Activated CD4-positive, alpha-beta T cell treated with anti-CD3 and anti-CD28 coated beads, Interleukin-2, amount 50 U/mL, for 48 hours (primary cell): ENCODE data around the gene CACNA2D2.

Experiments
- DNase-seq, 2 experiments: peaks; one replicate each; pipeline ENCODE4 v3.0.0-alpha.2; 2020

The CACNA2D2 gene

DNA sequence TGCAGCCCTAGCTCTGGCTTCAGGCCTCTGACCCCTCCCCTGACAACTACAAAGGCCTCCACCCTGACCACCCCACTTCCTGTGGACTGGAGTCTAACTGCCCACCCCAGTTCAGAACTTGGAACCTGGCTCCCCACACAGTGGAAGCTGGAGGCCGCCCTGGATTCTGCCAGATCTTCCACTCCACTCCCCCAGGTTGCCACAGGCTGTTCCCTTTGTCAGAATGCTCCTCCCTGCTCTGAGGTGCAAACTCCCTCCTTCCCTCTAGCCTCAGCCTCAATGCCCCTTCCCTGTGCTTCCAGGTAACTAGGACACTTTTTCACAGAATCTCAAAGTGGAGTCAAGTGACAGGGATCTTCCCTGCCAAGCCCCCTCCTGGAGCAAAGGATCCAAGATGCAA, 81.3 kb downstream of the CACNA2D2 start:
- no peak for DNase-seq

DNA sequence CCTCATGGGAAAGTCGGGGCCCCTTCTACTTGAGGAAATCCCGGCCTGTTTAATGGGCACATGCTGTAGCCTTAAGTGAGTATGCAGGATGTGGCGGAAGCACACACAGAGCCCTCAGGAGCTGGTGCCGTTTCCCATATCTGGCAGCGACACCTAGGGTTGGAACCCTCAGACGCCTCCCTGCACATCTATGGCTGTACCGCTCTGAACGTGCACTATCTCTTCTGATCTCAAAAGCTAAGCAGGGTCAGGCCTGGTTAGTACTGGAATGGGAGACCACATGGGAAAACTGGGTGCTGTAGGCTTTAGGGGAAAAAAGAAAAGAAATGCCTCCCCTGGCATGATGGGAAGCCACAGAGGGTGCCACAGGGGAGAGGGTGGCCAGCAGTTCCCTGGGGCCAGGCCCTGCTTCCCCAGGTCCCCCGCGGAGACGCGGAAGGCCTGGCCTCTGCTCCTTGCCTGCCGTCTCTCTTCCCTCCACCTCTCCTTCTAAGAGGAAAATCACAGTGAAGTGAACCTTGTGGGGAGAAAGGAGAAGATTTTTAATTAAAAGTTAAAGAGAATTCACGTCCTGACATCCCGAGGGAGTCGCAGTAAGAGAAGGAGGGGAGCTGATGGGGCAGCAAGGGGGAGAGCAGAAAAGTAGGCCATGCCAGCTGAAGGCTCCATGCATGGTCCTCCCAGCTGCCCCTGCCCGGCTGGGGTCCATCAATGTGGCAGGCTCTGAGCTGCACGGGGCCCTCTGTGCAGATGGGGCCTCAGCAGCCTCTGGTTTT, 83.7 kb downstream of the CACNA2D2 start:
- DNase-seq = no peak

DNA sequence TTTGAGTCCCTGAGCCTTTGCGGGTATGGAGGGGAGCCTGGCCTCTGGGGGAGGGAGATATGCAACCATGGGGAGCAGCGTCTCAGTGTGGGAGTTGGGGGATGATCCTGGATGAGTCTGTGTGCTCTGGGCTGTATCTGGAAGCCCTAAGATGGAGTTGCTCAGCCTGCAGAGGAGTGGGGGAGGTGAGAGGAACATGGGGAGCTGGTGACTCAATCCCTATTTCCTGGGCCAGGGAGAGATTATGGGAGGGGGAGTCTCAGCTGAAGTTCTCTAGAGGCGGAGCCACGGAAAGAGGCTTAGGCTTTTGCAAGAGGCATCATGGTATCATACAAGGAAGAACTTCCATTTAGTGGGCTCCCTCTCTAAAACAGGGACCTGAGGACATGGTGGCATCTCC, 84.6 kb downstream of the CACNA2D2 start:
- DNase-seq = no peak

DNA sequence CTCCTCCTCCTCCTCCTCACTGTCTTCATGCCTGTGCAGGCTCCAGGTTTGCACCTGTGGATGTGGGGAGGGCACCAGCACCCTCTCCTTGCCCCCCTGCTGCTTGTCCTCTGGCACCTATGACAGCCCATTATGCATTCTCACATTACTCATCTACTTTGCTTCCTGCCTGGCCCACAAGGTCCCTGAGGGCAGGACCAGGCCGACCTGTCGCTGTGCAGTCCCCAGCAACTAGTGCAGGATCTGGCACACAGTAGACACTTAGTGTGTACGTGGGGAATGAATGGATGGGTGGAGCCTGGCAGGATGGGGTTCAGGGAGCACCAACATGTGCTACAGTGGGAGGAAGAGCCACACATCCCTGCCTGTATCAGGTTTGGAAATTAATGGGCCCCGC, 85.8 kb downstream of the CACNA2D2 start:
- no peak for DNase-seq

DNA sequence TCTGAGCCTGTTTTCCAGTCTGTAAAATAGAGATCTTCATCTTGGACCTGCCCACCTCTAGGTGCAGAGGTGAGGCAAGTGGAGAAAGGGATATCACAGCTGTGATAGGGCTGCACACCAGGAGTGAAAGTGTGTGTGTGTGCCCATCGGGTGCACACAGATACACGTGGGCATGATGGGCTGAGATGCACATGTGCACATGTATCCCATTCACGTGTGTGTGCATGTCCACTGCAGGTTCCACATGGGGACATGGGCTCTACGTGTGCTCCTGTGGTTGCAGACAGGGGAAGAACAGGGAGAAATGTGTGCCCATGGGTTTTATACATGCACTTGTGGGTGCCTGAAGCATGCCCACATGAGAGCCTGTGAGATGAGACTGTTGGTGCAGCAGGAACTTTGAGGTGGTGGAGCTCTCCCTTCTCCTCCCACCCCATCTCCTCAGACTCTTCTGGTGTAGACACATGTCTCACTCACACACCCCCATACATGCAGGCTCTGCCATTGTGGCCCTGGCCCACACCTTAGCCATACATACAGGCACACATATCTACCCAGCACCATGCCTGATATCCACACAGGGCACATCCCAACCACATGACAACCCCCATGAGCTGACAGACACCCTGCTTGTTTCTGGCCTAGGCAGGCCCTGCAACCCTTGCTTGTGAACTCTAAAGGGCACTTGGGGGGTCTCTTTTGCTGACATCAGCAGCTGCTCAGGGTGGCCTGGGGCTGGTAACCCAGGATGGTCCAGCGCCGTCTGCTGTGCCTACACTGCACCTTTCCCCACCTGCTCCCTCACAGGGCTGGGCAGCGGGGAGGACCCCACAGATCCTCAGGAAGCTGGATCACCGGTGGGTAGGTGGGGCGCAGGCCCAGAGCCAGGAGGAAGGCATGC, 86.4 kb downstream of the CACNA2D2 start:
- DNase-seq = no peak

DNA sequence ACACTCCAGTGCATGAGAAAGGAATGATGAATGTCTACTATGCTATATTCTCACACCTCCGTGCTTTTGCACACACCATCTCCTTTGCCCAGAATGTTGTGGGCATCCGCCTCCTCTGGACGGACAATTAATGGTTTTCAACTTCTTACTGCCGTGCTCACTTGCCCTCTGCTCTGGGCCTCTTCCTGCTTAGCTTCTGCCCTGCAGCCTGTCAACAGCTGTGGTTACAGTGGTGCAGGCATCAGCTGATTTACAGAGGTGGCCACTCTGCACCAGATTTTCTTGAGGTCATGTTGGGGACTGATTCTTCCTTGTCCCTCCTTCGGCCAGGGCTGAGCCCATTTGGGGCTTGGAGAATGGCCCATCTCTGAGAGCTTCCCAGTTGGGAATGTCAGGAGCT, 87.6 kb downstream of the CACNA2D2 start:
- DNase-seq = no peak

DNA sequence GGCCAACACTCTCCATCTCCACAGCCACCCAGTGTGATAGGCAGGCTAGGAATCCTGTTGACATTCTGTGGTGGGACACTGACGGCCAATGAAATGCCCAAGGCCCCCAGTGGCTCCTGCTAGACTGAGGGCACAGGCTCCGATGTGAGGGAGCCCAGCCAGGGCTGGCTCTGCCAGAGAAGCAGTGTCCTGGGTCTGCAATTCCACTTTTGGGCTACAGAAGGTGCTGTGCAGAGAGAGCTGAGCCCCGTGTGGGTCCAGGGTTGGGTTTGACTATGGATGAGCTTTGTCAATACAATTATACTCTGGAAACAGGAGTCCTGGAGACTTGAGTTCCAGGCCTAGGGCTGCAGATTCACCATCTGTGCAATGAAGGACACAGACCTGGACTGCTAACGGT, 88.4 kb downstream of the CACNA2D2 start:
- no peak for DNase-seq

DNA sequence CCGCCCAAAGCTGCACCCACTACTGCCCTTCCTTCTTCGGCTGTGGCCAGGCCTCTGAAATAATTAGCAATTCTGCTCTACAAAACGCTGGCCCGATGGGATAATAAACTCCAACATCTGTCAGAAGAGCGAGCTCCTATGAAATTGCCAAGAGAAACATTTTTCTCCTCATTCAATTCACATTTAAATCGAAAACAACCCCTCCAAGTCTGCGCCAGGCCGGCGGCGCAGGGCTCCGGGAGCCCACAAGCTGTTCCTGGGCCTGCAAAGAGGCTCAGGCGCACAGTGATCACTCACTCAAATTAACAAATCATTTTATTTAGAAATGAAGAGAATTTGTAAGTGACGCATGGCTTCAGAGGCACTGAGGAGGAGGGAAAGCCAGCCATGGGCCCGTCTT, 88.8 kb downstream of the CACNA2D2 start:
- no peak for DNase-seq

DNA sequence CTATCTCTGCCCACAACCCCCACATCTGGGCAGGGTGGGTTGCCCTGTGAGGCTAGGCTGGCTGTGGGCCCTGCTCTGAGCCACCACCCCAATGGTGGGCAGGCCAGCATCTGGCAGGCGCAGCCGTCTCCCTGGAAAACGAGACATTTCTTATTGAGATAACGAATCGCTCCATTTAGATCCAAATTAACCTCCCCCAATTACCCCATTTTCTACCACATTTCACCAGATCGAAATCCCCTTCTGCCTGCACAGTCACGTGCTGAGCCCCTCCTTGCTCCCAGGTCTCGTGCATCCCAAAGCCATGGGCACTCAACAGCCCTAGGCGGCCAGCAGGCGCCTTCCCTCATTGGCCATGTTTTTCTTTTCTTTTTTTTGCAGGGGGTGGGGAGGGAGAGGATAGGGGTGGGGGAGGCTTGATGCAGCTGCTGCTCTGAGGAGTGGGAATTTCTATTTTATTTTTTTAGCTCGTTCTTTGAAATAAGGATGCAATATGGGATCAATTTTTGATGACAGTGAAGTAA, 91.1 kb downstream of the CACNA2D2 start:
- no peak for DNase-seq

DNA sequence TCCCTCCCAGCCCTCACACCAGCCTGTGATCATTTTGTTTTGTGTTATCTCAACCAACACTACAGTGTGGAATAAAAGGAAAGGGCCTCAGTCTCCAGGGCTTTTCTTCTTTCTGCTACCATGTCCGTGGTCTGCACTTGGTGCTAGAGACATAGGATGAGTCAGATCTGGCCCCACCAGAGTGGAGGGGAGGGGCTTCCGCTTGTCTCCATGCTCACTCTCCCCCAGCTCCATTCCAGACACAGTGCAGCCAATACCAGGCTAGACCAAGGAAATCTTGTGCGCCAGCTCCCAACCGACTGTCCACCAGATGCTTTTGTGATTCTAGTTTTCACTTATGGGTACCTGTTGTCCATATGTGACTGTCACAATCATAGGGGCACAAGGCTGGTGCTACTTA, 92.2 kb downstream of the CACNA2D2 start:
- DNase-seq = no peak

DNA sequence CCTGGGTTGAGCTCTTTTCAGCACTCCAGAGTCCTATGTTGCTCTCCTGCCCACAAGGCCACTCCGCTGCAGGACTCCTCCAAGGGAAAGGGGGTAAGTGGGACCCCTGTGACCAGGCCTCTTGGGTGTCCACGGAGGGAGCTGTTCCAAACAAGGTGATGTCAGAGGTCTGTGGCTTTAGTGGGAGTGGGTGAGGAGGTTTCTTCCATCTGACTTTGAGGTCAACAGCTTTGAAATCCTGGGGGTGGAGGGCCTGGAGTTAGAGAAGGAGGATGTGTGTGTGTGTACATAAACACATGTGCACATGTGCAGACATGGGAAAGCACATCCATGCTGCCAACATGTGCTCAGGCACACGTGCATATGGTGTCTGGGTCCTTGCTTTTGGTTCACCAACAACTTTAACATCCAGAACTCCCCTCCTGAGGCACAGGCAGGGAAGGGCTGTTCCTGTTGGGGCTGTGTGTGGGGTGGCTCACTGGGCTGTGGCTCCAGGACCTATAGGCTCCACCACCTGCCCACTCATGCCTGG, 92.8 kb downstream of the CACNA2D2 start:
- DNase-seq = no peak

DNA sequence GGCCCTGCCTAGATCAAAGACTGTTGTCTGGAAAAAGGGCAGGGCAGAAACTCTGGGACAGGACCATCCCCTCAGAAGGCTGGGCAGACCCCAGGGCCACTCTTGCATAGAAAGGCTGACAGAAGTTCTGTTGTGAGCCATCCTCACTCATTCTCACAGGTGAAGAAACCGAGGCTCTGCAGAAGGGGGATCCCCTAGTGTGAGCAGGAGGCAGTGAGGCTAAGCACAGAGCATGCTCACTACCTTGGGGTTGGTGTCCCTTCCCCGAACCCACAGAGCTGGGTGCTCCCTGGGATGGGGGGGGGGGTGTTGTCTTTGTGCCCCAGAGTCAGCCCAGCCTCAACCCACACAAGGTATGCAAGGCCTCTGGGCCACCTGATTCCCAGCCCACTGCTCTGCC, 93.2 kb downstream of the CACNA2D2 start:
- DNase-seq = peak in 1 of 2 experiments; percentile 4

DNA sequence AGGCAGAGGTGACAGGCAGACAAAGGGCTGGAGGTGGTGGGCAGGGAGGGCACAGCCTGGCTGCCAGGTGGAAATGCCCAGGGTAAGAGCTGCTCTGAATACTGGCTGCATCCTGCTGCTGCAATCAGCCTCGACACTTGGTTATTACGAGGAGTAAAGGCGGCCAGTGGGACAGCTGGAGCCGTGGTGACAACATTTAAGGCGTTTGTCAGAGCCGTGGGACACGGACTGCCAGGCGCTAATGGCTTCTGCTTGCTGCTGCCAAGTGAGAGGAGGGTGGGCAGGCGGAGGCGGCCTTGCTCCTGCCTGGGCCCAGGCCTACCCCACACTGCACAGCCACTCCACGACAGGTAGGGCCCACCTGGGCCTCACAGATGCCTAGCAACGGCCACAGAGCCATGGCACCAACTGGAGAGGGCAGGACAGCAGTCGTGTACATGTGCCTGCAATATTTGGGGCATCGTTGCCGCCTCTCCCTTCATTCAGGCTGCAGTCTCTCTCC, 94.9 kb downstream of the CACNA2D2 start:
- no peak for DNase-seq

DNA sequence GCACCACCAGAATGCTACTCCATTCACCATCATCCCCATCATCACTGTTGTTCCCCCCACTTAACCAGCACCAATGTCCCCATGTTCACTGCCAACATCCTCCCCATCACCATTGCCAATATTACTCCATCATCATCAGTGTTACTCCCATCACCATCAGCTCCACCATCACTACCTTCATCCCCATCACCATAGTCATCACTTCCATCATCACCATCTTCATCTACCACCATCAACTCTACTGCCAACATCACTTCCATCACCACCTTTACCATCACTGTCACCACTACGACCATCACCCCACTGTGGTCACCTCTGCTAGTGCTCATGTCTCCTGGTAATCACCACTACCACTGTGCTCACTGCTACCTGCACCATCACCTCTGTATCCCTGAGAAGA, 96.9 kb downstream of the CACNA2D2 start:
- no peak for DNase-seq

DNA sequence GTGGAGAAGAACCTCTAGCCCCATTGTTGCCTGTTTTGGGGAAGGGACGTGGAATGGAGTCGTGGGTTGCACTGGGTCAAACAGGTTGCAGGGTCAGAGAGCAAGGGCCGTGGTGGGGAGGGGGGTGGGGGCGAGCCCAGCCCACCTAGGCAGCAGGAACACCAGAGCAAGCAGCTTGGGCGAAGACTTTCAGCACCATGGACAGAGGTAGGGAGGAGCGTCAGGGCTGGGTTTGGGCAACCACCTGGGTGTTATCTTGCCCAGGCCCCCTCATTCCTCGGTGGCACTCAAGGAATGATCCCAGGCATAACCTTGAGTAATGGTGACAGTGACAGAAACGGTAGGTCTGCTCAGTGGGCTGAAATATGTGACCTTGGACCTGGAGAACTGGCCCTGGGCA, 98.2 kb downstream of the CACNA2D2 start:
- DNase-seq = peak; percentile 19 to 32

DNA sequence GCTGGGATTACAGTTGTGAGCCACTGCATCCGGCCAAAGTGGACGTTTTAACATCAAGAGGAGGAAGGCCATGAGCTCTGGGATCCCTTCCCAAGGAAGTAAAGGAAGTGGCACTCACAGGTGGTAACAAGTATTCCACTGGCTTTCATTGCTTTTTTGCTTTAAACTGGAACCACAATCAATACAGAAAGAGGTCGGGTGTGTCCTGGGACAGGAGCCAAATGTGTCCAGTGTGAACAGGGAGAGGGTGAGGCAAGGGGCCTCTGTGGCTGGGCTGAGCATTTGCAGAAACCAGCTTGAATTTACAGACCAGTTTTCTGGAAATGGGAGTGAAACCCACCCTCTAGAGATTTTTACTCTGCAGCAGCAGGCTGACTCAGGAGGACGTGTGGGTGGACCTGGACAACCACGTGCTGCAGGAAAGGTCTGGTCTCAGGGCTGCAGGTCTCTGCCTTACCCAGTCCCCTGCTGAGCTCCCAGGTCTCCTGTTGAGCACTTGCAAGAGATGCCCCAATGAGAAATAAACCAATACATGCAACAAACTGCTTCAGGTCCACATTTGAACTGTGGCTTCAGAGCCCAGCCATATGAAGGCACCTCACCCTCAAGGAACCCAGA, 101.3 kb downstream of the CACNA2D2 start:
- DNase-seq = no peak

DNA sequence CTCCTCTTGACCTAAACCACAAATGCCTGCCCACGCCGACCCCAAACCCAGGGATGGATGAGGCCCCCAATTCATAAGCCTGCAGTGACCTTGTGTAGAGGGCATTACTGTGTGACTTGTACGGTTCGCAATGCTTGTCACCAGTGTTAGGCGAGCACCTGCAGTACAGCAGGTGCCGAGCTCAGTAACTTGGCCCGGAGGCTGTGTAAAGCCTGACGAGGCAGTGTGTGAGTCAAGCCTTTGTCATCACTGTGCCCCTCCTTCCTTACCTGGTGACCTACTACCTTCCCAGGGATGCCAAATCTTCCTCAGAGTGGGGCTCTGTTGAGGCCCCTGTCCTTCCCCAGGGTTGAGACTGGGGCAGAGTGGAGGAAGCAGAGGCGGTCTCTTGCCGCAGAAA, 106.9 kb downstream of the CACNA2D2 start:
- DNase-seq = no peak

DNA sequence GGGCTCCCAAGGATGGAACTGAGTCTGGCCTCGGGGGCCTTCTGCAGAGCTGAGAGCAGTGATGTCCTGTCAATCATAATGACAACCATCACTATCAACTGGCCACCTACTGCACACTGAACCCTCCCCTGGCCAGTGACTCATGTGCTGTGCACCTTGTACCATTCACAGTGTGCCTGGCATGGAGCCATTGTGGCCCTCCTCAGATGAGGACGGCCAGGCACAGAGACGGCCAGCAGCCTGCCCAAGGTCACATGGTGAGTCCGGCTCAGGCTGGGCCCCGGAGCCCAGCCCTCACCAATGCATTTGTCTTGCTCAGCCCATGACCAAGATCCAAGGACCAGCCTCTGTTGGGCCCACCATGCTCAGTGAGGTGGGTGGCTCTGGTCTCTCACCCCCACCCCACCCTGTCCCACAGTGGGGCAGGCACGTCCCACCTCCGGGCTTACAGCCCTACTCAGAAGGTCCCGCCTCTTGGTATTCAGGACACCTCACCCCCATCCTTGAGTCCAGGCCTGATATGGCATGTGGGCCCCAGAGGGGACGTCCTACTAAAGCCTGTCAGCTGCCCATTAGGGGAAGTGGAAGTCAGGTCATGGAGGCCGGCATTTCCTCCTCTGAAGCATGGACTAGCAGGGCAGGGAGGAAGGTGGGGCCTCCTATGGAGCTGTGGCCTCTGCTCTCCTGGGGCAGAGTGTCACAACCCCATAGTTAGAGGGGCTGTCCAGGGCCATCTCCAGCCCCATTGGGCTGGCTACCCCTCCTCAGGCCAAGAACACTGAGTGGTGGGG, 108.2 kb downstream of the CACNA2D2 start:
- DNase-seq = no peak

DNA sequence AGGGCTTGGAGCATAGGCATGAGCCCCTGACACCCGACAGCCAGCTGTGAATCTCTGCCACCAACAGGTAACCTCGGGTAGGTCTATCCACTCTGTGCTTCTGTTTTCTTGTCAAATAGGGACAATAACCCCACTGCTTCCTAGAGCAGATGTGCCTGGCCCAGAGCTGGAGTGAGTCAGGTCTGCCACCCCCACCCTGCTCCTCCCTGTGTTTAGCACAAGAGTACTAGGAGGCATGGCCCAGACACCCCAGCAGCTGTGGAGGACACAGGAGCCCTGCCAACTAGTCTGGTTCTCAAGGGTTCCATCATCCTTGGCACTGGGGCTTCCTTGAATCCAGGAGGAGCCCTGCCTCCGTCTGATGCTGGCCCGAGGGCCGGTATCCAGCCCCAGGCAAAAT, 110.4 kb downstream of the CACNA2D2 start:
- DNase-seq = no peak

DNA sequence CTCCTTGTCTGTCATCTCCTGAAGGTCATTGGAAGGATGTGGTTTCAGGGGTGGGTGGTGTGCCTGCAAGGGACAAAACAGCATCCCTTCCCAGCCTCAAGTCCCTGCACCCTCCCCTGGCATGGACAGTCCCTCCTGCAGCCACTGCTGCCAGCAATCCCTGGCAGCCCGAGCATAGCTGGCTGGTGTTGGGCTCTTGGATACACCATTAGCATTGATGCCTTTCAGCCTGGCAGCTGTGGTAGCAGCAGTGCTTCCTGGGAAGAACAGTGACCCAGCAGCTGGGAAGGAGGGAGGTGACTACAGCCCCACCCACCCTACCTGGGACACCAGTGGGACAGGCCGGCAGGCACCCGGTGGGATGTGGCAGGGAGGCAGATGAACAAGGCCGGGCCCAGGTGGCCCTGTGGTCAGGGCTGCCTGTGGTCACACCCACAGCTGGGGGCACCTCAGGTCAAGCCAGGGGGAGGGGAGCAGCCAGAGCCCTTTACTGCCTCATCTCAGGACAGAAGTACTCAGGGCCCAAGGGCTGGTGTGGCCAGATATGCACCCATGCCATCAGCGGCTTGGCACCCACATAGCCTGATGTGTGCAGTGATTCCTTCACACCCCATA, 111.2 kb downstream of the CACNA2D2 start:
- DNase-seq = no peak

DNA sequence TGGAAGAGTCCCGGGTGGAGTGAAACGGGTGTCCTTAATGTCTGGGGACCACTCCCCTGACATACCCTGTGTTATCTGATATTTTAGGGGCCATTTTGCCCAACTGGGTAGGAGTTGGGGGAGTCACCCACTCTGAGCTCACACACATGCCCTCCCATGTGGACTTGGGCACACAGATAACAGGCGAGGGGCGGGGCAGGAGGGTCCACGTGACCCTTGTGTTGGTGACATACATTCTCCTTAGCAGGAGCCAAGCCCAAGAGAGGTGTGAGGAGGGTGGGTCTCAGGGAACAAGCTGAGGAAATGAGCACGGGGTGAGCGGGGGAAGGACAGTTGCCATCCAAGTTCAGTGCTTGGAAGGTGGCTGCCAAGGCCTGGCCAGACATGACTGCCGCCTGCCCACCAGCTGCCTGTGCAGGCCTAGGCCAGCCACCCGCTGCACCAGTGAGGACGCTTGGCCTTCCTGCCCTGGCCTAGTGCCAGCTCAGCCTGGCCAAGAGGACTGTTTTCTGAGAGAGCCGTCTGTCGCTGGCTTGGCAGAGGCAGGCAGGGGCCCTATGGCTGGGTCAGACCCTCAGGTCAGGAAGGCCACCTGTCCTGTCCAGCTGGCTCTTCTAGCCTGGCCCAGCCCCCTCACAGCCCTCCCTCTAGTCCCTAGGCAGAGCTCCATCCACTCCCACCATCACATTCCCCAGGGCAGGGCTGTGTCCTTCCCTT, 112.8 kb downstream of the CACNA2D2 start:
- DNase-seq = no peak
